Heart left ventricle (tissue), 16 donors: ENCODE results near the gene SIL1. TPM values are rescaled to one million over a fixed set of nuclear protein-coding genes. Genes with fewer than 3 reads are reported as not detected.
"Not testable (repeated sequence)": the region's sequence is repeated elsewhere in the genome, so short reads cannot be mapped to it uniquely, and the experiment has no call there.

ENCODE experiments used
- ATAC-seq, 4 donors: fragments of 200-7000 bp; cut with Tn5 transposase; one replicate each; pipeline ENCODE4 v1.9.1; 2020 to 2022; ENCODE audit warnings: moderate library complexity in 4 of 4, mild to moderate bottlenecking in 3 of 4, moderate number of reproducible peaks in 1 of 4
- DNase-seq, 5 donors: peaks; one replicate each; pipeline ENCODE4 v3.0.0-alpha.2; 2020
- H3K27ac ChIP-seq, 12 donors: fragments of 200-600 bp; sonication (generic) in 4 of 12; one replicate each; pipeline versions ENCODE4 v1.5.0 to v1.8.0; 2016 to 2022; ENCODE audit warnings: mild to moderate bottlenecking in 2 of 12
- H3K27me3 ChIP-seq, 9 donors: fragments of 200-600 bp; sonication (generic) in 2 of 9; one replicate each; pipeline versions ENCODE4 v1.5.1 to v1.8.0; 2016 to 2022; ENCODE audit warnings: mild to moderate bottlenecking in 3 of 9
- H3K36me3 ChIP-seq, 9 donors: fragments of 200-600 bp; sonication (generic) in 2 of 9; one replicate each; pipeline versions ENCODE4 v1.5.0 to v1.8.0; 2018 to 2022; ENCODE audit warnings: mild to moderate bottlenecking in 2 of 9
- H3K4me1 ChIP-seq, 12 donors: fragments of 200-600 bp; sonication (generic) in 4 of 12; one replicate each; pipeline versions ENCODE4 v1.5.0 to v1.8.0; 2016 to 2022; ENCODE audit warnings: mild to moderate bottlenecking in 3 of 12
- H3K4me3 ChIP-seq, 12 donors: fragments of 200-600 bp; sonication (generic) in 4 of 12; one replicate each; pipeline versions ENCODE4 v1.5.0 to v1.8.0; 2017 to 2022; ENCODE audit warnings: mild to moderate bottlenecking in 9 of 12, moderate library complexity in 4 of 12
- H3K9me3 ChIP-seq, 12 donors: fragments of 200-600 bp; sonication (generic) in 4 of 12; one replicate each; pipeline versions ENCODE4 v1.5.0 to v1.8.0; 2016 to 2022; ENCODE audit warnings: mild to moderate bottlenecking in 1 of 12
- CTCF ChIP-seq, 12 donors: fragments of 200-600 bp; sonication (generic) in 4 of 12; IDR thresholded peaks; one replicate each; pipeline versions ENCODE4 v1.5.0 to v1.8.0; 2018 to 2022; ENCODE audit warnings: antibody characterized with exemption in 12 of 12, mild to moderate bottlenecking in 5 of 12
- POLR2A ChIP-seq, 2 donors: fragments of 450-650 bp; IDR thresholded peaks; one replicate each; pipeline ENCODE4 v1.6.1; 2017; ENCODE audit warnings: antibody characterized with exemption in 2 of 2, mild to moderate bottlenecking in 2 of 2, moderate library complexity in 2 of 2
- WGBS, 4 donors: extraction: QIAGEN DNeasy Blood & Tissue Kit in 2 of 4; methylation state at CpG; one replicate each; pipeline versions ENCODE4 v1.1.5 to v1.1.7; 2013 to 2018; 5-methylcytosine and 5-hydroxymethylcytosine counted together
- intact Hi-C, 10 donors: fragments of 100-400 bp; cut with DNase I; formaldehyde crosslinking; loops; one replicate each; pipeline versions ENCODE4 v1.11.1 to v1.14.2; 2022
- polyA plus RNA-seq, 2 donors: library from polyadenylated mRNA; stranded (reverse); fragments of 200-250 nt; gene quantifications; one replicate each; pipeline ENCODE4 v1.2.3, GENCODE V29; 2013
- total RNA-seq, 9 donors: library from RNA; depleted of rRNA in 2 of 9; stranded (reverse); fragments of >200 nt in 2 of 9; fragmentation: NEBNext Ultra II Directional in 3 of 9; extraction: Animal tissue kit (Norgen Biotek cat#: 25700) in 3 of 9; gene quantifications; one replicate each; pipeline versions ENCODE4 v1.1.0 to v1.2.4, GENCODE V29; 2016 to 2023
- donor health status: ischemic (EF 13 %, LVEDD 7.1; RV severe dilation, severe dysfunction).
- donor health status: healthy with polysubstance abuse.
- donor health status: DM: no; HTN: yes; CAD: no.
- donor health status: DM: no; HTN: no; CAD: no.
- donor health status: ischemic (EF 25% LVEDD 6.9; RV normal size, moderate dysfunction).
- donor health status: ischemic (EF 25% LVEDD 5.7; RV mildly dilated, moderate dysfunction).
- donor health status: healthy.
- donor health status: DM: yes; HTN: yes; CAD: no.
- donor health status: ischemic (EF 35%, LVEDD 5.7; RV mildly dilated, moderate dysfunction).
- donor health status: nonischemic (EF 11% LVEDD 7.7; RV severe dilation, severe dysfunction).
- donor health status: DM: yes; HTN: yes; CAD: no.
- donor health status: PGD.
- donor health status: ischemic (EF 29% LVEDD 5.4; RV normal size, mild dysfunction).
- donor health status: nonischemic (EF 23%, LVEDD 6.1; RV moderate dilation, normal function).

SIL1 gene
- total and polyA plus RNA-seq, 11 donors: 33.8 to 341 (median 40.2) TPM

GRCh38 chr5:139040081-139040480 lies 158.1 kb downstream of the SIL1 start:
- intact Hi-C loops: no loop called here
- Histone ChIP-seq H3K27ac (no peak overlapping the region), H3K27me3 (no peaks in the 10 kb centered on the region), H3K36me3 (peaks cover 0 to 9% (median 0%) of the 10 kb centered on the region in 9 donors), H3K9me3 (peaks cover 0 to 4% (median 0%) of the 10 kb centered on the region in 12 donors), H3K4me1 (peaks cover 0 to 3% (median 0%) of the 10 kb centered on the region in 12 donors), H3K4me3 (no peak overlapping the region)
- no peak for ATAC-seq
- no peak for TF ChIP-seq POLR2A (IDR thresholded peaks at IDR 0.05)
- TF ChIP-seq CTCF (IDR thresholded peaks at IDR 0.05): no peak
- DNase-seq: no peak
- 61 to 90% (median 74%) methylated on average over 1 of the region's 1 CpG for WGBS, 4 donors

- WGBS, 4 donors: 80 to 91% (median 82%) methylated on average over 7 of the region's 7 CpGs
- intact Hi-C loops: no loop called here
- Histone ChIP-seq H3K27ac (no peak overlapping the region), H3K4me3 (no peak overlapping the region), H3K4me1 (peaks cover 0 to 3% (median 0%) of the 10 kb centered on the region in 12 donors), H3K27me3 (no peaks in the 10 kb centered on the region), H3K9me3 (peaks cover 0 to 4% (median 0%) of the 10 kb centered on the region in 12 donors), H3K36me3 (peaks cover 0 to 9% (median 0%) of the 10 kb centered on the region in 9 donors)
- ATAC-seq (peak in 2 of 4 donors; percentile 34 to 66), DNase-seq (no peak)
- peak in 3 of 12 donors; percentile 5 to 19 (median 15) for TF ChIP-seq CTCF (IDR thresholded peaks at IDR 0.05)
- no peak for TF ChIP-seq POLR2A (IDR thresholded peaks at IDR 0.05)
These were observed 159.4 kb downstream of the SIL1 start for GRCh38 chr5:139038613-139039305.

GRCh38 chr5:139037732-139038131 lies 160.4 kb downstream of the SIL1 start:
- no peak for ATAC-seq
- TF ChIP-seq POLR2A (IDR thresholded peaks at IDR 0.05) (no peak), CTCF (IDR thresholded peaks at IDR 0.05) (no peak)
- Histone ChIP-seq H3K27me3 (no peaks in the 10 kb centered on the region), H3K27ac (no peak overlapping the region), H3K9me3 (peaks cover 0 to 4% (median 0%) of the 10 kb centered on the region in 12 donors), H3K36me3 (peaks cover 0 to 9% (median 0%) of the 10 kb centered on the region in 9 donors), H3K4me3 (no peak overlapping the region), H3K4me1 (no peaks in the 10 kb centered on the region)
- DNase-seq: no peak
- 89 to 99% (median 94%) methylated on average over 3 of the region's 3 CpGs for whole genome bisulfite sequencing, 4 donors
- intact Hi-C loops: no loop called here

GRCh38 chr5:139036332-139036731 lies 161.8 kb downstream of the SIL1 start:
- H3K36me3 ChIP-seq, H3K27me3 ChIP-seq, DNase-seq, H3K27ac ChIP-seq, ATAC-seq, intact Hi-C loops, H3K4me1 ChIP-seq, H3K4me3 ChIP-seq: not testable (repeated sequence)
- WGBS, 4 donors: 66 to 97% (median 80%) methylated on average over 3 of the region's 3 CpGs
- peaks cover 0 to 11% (median 0%) of the 10 kb centered on the region in 12 donors for H3K9me3 ChIP-seq
